HG02678 (cell line): Measurements from ENCODE around the gene AFG1L.
"Not testable (repeated sequence)": the region's sequence is repeated elsewhere in the genome, so short reads cannot be mapped to it uniquely, and the experiment has no call there.

ENCODE experiments used
- ATAC-seq: cut with Tn5 transposase; IDR thresholded peaks from one replicate; pipeline ENCODE4 v1.9.1; 2021; ENCODE audit warnings: mild to moderate bottlenecking, moderate library complexity; ENCODE audit not compliant: unreplicated experiment

The AFG1L gene

DNA sequence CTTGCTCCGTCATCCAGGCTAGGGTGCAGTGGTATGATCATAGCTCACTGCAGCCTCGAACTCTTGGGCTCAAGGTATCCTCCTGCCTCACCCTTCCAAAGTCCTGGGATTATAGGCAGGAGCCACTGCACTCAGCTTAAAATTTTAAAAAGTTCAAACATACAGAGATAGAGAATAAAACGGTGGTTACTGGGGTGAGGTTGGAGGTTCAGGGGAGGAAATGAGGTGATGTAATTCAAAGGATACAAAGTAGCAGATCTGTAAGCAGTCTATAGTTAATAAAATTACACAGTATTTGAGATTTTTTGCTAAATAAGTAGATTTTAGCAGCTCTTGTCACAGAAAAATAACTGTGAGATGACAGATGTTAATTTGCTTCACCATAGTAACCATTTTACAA is 7.5 kb upstream of the AFG1L start:
- ATAC-seq: no peak

- no peak for ATAC-seq
Measured at GRCh38 chr6:108288742-108289141, 6.1 kb upstream of the AFG1L start.

GRCh38 chr6:108291091-108291490 is 3.8 kb upstream of the AFG1L start:
- no peak for ATAC-seq

- ATAC-seq: not testable (repeated sequence)
Measured at GRCh38 chr6:108292561-108292960, 2.3 kb upstream of the AFG1L start.

DNA sequence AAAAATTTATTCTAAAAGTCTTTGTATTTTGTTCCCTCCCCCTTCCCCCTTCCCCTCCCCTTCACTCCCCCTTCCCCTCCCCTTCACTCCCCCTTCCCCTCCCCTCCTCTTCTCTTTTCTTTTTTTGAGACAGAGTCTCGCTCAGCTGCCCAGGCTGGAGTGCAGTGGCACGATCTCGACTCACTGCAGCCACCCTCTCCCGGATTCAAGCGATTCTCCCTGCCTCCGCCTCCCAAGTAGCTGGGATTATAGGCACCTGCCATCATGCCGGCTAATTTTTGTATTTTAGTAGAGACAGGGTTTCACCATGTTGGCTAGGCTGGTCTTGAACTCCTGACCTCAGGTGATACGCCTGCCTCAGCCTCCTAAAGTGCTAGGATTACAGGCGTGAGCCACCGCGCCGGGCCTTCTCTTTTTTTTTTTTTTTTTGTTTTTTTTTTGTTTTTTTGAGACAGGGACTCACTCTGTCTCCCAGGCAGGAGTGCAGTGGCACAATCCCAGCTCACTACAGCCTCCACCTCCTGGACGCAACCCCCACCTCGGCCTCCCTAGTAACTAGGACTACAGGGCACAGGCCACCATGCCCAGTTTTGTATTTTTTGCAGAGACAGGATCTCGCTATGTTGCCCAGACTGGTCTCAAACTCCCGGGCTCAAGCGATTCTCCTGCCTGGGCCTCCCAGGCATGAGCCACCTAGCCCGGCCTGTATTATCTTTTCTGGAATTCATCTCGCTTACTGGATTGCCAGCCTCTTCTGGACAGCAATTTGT is 1.1 kb upstream of the AFG1L start:
- no peak for ATAC-seq

DNA sequence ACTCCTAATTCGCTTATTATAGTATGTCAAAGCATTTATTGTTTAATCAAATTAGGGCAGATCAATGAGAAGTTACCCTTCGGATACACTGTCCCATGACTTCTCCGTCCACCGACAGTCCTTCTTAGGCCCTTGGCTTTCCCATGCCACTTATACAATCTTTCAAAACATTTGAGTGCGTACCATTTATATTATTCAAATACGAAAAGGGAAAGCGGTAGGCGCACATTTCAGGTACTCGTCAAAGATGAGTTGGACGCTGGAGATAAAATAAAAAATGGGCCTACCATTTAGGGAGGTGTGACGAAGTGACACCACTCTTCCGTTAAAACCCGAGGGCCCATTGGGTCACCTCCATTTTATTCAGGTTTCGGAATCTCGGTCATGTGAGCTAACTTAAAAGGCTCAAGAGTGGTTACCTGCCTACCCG is 542 bp upstream of the AFG1L start:
- ATAC-seq: peak; percentile 25

GRCh38 chr6:108295676-108296075 is 822 bp downstream of the AFG1L start:
- ATAC-seq: no peak

- ATAC-seq: no peak
Measured at GRCh38 chr6:108302386-108302785, 7.5 kb downstream of the AFG1L start.

- no peak for ATAC-seq
Measured at GRCh38 chr6:108304646-108305045, 9.8 kb downstream of the AFG1L start.

GRCh38 chr6:108308641-108309040 is 13.8 kb downstream of the AFG1L start:
- not testable (repeated sequence) for ATAC-seq

DNA sequence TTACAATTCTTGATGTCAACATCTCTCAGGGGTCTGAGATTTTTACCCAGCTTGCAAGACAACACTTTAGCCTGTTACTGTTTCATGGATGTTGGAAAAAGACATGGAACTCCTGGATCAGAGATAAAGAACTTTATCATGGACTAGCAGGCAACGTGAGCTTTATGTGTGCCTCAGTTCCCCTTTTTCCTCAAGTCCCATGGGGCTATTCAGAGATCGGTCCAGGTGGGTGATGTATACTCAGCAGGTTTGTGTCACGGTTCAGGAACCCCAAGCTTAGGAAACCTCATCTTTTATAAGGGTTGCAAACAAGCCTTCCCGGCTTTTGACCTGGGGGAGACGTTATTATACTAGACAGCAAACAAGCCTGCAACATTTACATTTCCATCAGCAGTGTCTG is 15.0 kb downstream of the AFG1L start:
- no peak for ATAC-seq

GRCh38 chr6:108312605-108313004 is 17.8 kb downstream of the AFG1L start:
- no peak for ATAC-seq

- ATAC-seq: no peak
Measured at GRCh38 chr6:108321253-108321747, 26.4 kb downstream of the AFG1L start.

DNA sequence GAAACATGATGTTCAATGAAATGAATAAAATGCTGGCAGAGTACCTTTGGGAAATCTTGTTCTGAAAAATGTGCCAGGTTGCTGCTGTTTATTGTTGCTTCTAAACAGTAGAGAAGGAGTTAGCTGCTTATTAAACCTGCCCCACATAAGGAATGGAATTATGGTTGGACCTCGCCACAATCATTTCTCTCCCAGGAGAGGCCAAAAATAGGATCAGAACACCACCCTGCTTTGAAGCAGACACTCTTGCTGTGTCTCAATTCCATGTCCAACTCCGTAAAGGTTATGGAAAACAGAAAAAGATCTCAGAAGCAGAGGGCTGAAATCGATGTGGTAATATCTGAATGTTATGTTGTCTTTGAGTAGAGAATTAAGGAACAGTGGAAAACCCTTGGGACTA is 27.9 kb downstream of the AFG1L start:
- ATAC-seq: no peak

- ATAC-seq: no peak
Measured at GRCh38 chr6:108323710-108324466, 29.0 kb downstream of the AFG1L start.

DNA sequence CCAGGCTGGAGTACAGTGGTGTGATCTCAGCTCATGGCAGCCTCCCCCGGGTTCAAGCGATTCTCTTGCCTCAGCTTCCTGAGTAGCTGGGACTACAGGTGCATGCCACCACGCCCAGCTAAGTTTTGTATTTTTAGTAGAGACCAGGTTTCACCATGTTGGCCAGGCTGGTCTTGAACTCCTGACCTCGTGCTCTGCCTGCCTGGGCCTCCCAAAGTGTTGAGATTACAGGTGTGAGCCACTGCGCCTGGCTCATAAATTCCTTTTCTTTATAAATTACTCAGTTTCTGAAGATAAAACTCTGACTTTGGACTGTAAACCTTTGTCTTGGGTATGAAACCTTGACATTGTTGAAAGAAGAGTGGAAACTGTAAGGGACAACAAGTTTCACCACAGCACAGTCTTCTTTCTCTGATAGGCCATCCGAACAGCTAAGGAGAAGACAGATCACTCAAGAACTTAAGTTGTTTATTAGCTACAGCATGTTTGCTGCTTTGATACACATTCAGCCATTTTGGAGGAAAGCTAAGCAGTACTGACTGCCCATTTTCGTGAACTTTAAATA is 35.4 kb downstream of the AFG1L start:
- not testable (repeated sequence) for ATAC-seq

GRCh38 chr6:108330806-108331205 is 36.0 kb downstream of the AFG1L start:
- no peak for ATAC-seq

DNA sequence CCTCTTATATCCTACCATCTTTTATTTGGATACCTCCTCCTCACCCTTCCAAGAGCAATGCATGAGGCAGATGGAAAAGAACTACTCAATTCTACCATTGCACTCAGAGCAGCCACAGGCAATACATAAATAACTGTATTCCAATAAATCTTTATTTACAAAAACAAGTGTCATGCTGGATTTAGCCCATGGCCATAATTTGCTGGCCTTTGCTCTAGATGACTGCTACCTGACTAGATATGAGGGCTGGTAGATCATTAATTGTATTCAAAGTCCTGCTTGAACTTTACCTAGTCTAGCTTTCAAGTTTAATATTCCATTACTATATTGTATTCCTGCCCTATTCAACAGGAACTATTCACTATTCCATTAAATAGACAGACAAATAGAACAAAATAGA is 37.1 kb downstream of the AFG1L start:
- no peak for ATAC-seq

GRCh38 chr6:108336971-108337370 is 42.1 kb downstream of the AFG1L start:
- ATAC-seq: no peak

GRCh38 chr6:108337721-108338120 is 42.9 kb downstream of the AFG1L start:
- no peak for ATAC-seq

- ATAC-seq: no peak
Measured at GRCh38 chr6:108341372-108341771, 46.5 kb downstream of the AFG1L start.

DNA sequence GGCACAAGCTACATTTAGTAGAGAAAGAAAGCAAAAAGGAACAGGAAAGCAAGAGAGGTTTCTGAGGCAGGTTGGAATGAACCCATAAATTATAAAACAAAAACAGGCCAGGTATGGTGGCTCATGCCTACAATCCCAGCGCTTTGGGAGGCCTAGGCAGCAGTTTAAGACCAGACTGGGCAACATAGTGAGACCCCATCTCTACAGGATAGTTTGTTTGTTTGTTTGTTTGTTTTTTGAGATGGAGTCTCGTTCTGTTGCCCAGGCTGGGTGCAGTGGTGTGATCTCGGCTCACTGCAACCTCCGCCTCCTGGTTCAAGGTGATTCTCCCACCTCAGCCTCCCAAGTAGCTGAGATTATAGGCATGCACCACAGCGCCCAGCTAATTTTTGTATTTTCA is 49.0 kb downstream of the AFG1L start:
- ATAC-seq: no peak
